Right lobe of liver (tissue), 6 donors: ENCODE measurements around the gene TIA1. TPM values are rescaled to one million over a fixed set of nuclear protein-coding genes. Genes with fewer than 3 reads are reported as not detected.

Experiments used
- ATAC-seq, 4 donors: fragments of 200-7000 bp; cut with Tn5 transposase; one replicate each; pipeline ENCODE4 v1.9.1; 2020; ENCODE audit warnings: mild to moderate bottlenecking in 4 of 4, moderate library complexity in 4 of 4
- DNase-seq, 3 donors: peaks; one replicate each; pipeline ENCODE4 v3.0.0-alpha.2; 2020
- H3K27ac ChIP-seq, 3 donors: fragments of 200-600 bp; one replicate each; pipeline ENCODE4 v1.8.0; 2022
- H3K27me3 ChIP-seq, 2 donors: fragments of 200-600 bp; one replicate each; pipeline ENCODE4 v1.8.0; 2022
- H3K36me3 ChIP-seq, 4 donors: fragments of 200-600 bp; sonication (generic) in 1 of 4; one replicate each; pipeline versions ENCODE4 v1.5.1 to v1.8.0; 2017 to 2022; ENCODE audit warnings: control low read depth in 1 of 4
- H3K4me1 ChIP-seq, 4 donors: fragments of 200-600 bp; sonication (generic) in 1 of 4; one replicate each; pipeline versions ENCODE4 v1.5.1 to v1.8.0; 2017 to 2022; ENCODE audit warnings: control low read depth in 1 of 4
- H3K4me3 ChIP-seq, 3 donors: fragments of 200-600 bp; one replicate each; pipeline ENCODE4 v1.8.0; 2022
- H3K9me3 ChIP-seq, 4 donors: fragments of 200-600 bp; sonication (generic) in 1 of 4; one replicate each; pipeline versions ENCODE4 v1.5.1 to v1.8.0; 2017 to 2022; ENCODE audit warnings: control low read depth in 1 of 4
- CTCF ChIP-seq, 4 donors: fragments of 200-600 bp in 3 of 4; fragments of 450-650 bp in 1 of 4; IDR thresholded peaks; one replicate each; pipeline versions ENCODE4 v1.5.1 to v1.8.0; 2016 to 2022; ENCODE audit warnings: antibody characterized with exemption in 4 of 4, mild to moderate bottlenecking in 2 of 4
- POLR2A ChIP-seq: fragments of 450-650 bp; IDR thresholded peaks from one replicate; pipeline ENCODE4 v1.6.1; 2017; ENCODE audit warnings: antibody characterized with exemption, mild to moderate bottlenecking
- WGBS: methylation state at CpG from one replicate; pipeline ENCODE4 v1.1.6; 2018; ENCODE audit warnings: low coverage, low lambda C conversion rate; ENCODE audit not compliant: insufficient coverage; ENCODE audit errors: missing lambda C conversion rate; 5-methylcytosine and 5-hydroxymethylcytosine counted together
- intact Hi-C, 2 donors: fragments of 100-400 bp; cut with DNase I; formaldehyde crosslinking; loops; one replicate each; pipeline versions ENCODE4 v1.11.2 to v1.14.1; 2022
- total RNA-seq, 6 experiments: library from RNA; depleted of rRNA in 2 of 6; stranded (reverse); fragments of >200 nt in 2 of 6; fragmentation: NEBNext Ultra II Directional in 3 of 6; extraction: Animal tissue kit (Norgen Biotek cat#: 25700) in 3 of 6; gene quantifications; one replicate each; pipeline versions ENCODE4 v1.1.0 to v1.2.4, GENCODE V29; 2016 to 2023
- donor health status: DM: no; HTN: yes; CAD: no.
- donor health status: DM: no; HTN: no; CAD: no.
- donor health status: DM: no; HTN: no; CAD: no.
- donor health status: DM: no; HTN: yes; CAD: no.
- donor health status: DM: no; HTN: yes; CAD: no.

TIA1 gene
- total RNA-seq, 6 experiments from 2014 or later: 27.5 to 44.2 (median 35.8) TPM

- DNase-seq: peak; percentile 74 to 91 (median 88)
- 10% methylated on average over 2 of the region's 12 CpGs for WGBS
These were observed 10.1 kb upstream of the TIA1 start for GRCh38 chr2:70258532-70258875.

GRCh38 chr2:70255637-70256314 lies 7.3 kb upstream of the TIA1 start:
- H3K4me1 ChIP-seq: peaks cover 0 to 22% (median 6%) of the 10 kb centered on the region in 4 donors

More at GRCh38 chr2:70258532-70258875, 10.1 kb upstream of the TIA1 start:
- peaks cover 0 to 29% (median 8%) of the 10 kb centered on the region in 4 donors for H3K4me1 ChIP-seq
- H3K27me3 ChIP-seq: no peaks in the 10 kb centered on the region
- peak overlapping the region; percentile 80 to 96 (median 89) for H3K4me3 ChIP-seq
- no peaks in the 10 kb centered on the region for H3K9me3 ChIP-seq
- ATAC-seq: peak; percentile 69 to 84 (median 82)
- H3K27ac ChIP-seq: peak overlapping the region; percentile 59 to 92 (median 77)
- H3K36me3 ChIP-seq: peaks cover 0 to 27% (median 4%) of the 10 kb centered on the region in 4 donors
- intact Hi-C loops: no loop called here
- TF ChIP-seq POLR2A (no peak), CTCF (IDR thresholded peaks at IDR 0.05) (no peak)

GRCh38 chr2:70250434-70250833 lies 2.0 kb upstream of the TIA1 start:
- Histone ChIP-seq H3K27me3 (no peaks in the 10 kb centered on the region), H3K9me3 (no peaks in the 10 kb centered on the region), H3K27ac (no peak overlapping the region), H3K4me1 (peaks cover 0 to 13% (median 5%) of the 10 kb centered on the region in 4 donors), H3K36me3 (no peaks in the 10 kb centered on the region), H3K4me3 (no peak overlapping the region)
- intact Hi-C loops: no loop called here
- TF ChIP-seq POLR2A: no peak
- no peak for TF ChIP-seq CTCF (IDR thresholded peaks at IDR 0.05)
- ATAC-seq (no peak), DNase-seq (no peak)
- WGBS: 85% methylated on average over 15 of the region's 16 CpGs

More at GRCh38 chr2:70255637-70256314, 7.3 kb upstream of the TIA1 start:
- H3K27ac ChIP-seq: no peak overlapping the region
- DNase-seq (no peak), ATAC-seq (no peak)
- no peaks in the 10 kb centered on the region for H3K9me3 ChIP-seq
- 87% methylated on average over 8 of the region's 8 CpGs for WGBS
- intact Hi-C loops: no loop called here
- peaks cover 0 to 6% (median 0%) of the 10 kb centered on the region in 4 donors for H3K36me3 ChIP-seq
- TF ChIP-seq CTCF (IDR thresholded peaks at IDR 0.05) (no peak), POLR2A (no peak)
- no peak overlapping the region for H3K4me3 ChIP-seq
- H3K27me3 ChIP-seq: no peaks in the 10 kb centered on the region

GRCh38 chr2:70247364-70248180 lies 856 bp downstream of the TIA1 start:
- intact Hi-C loops: no loop called here
- ATAC-seq (no peak), DNase-seq (no peak)
- Histone ChIP-seq H3K4me3 (peak overlapping the region; percentile 65 to 87 (median 79)), H3K4me1 (peaks cover 0 to 20% (median 5%) of the 10 kb centered on the region in 4 donors), H3K36me3 (no peaks in the 10 kb centered on the region), H3K27me3 (no peaks in the 10 kb centered on the region), H3K9me3 (no peaks in the 10 kb centered on the region), H3K27ac (peak overlapping the region; percentile 93 to 96 (median 94))
- TF ChIP-seq POLR2A (no peak), CTCF (IDR thresholded peaks at IDR 0.05) (no peak)
- WGBS: 0% methylated on average over 20 of the region's 20 CpGs
